HEK293 (cell line): ENCODE data around the gene BORCS6.

Experiments used
- BCL11B ChIP-seq: fragments of 450-650 bp; formaldehyde crosslinking; IDR thresholded peaks from 2 replicates; pipeline ENCODE4 v1.5.1; 2016; ENCODE audit warnings: low read depth, missing biosample characterization, missing genetic modification characterization
- ELK4 ChIP-seq: IDR thresholded peaks from 2 replicates; pipeline ENCODE4 v1.6.1; 2011; ENCODE audit warnings: mild to moderate bottlenecking, low read depth, low read length, borderline replicate concordance
- GFI1B ChIP-seq: fragments of 450-650 bp; formaldehyde crosslinking; IDR thresholded peaks from 2 replicates; pipeline ENCODE4 v1.5.1; 2016; ENCODE audit warnings: missing biosample characterization, missing genetic modification characterization
- KLF1 ChIP-seq: fragments of 450-650 bp; formaldehyde crosslinking; IDR thresholded peaks from 2 replicates; pipeline ENCODE4 v1.5.1; 2016; ENCODE audit warnings: missing biosample characterization, missing genetic modification characterization
- KLF8 ChIP-seq: fragments of 450-650 bp; formaldehyde crosslinking; IDR thresholded peaks from 2 replicates; pipeline ENCODE4 v1.5.1; 2016; ENCODE audit warnings: missing biosample characterization, missing genetic modification characterization
- MEIS1 ChIP-seq: sonication (generic); formaldehyde crosslinking; IDR thresholded peaks from 2 replicates; pipeline ENCODE4 v1.8.1; 2022; ENCODE audit warnings: missing genetic modification reagents, mild to moderate bottlenecking, borderline replicate concordance
- RBAK ChIP-seq: fragments of 450-650 bp; formaldehyde crosslinking; IDR thresholded peaks from 2 replicates; pipeline ENCODE4 v1.5.1; 2016; ENCODE audit warnings: missing biosample characterization, missing genetic modification characterization
- SCRT2 ChIP-seq: fragments of 450-650 bp; formaldehyde crosslinking; IDR thresholded peaks from 2 replicates; pipeline ENCODE4 v1.5.1; 2016; ENCODE audit warnings: missing biosample characterization, missing genetic modification characterization
- SP3 ChIP-seq: fragments of 450-650 bp; formaldehyde crosslinking; IDR thresholded peaks from 2 replicates; pipeline ENCODE4 v1.5.1; 2016; ENCODE audit warnings: missing biosample characterization, missing genetic modification characterization
- TCF7L2 ChIP-seq: IDR thresholded peaks from 2 replicates; pipeline ENCODE4 v1.6.1; 2011; ENCODE audit warnings: low read depth, mild to moderate bottlenecking, inconsistent platforms, low read length, moderate library complexity, borderline replicate concordance
- TRIM28 ChIP-seq: IDR thresholded peaks from 2 replicates; pipeline ENCODE4 v1.6.1; 2011; ENCODE audit warnings: low read length, control low read depth, borderline replicate concordance
- ZBTB1 ChIP-seq: fragments of 450-650 bp; formaldehyde crosslinking; IDR thresholded peaks from 2 replicates; pipeline ENCODE4 v1.5.1; 2016; ENCODE audit warnings: missing biosample characterization, missing genetic modification characterization
- ZBTB10 ChIP-seq: fragments of 450-650 bp; formaldehyde crosslinking; IDR thresholded peaks from 2 replicates; pipeline ENCODE4 v1.5.1; 2016; ENCODE audit warnings: missing biosample characterization, missing genetic modification characterization
- ZBTB20 ChIP-seq: fragments of 450-650 bp; formaldehyde crosslinking; IDR thresholded peaks from 2 replicates; pipeline ENCODE4 v1.5.1; 2016; ENCODE audit warnings: missing biosample characterization, missing genetic modification characterization
- ZBTB44 ChIP-seq: fragments of 450-650 bp; IDR thresholded peaks from 2 replicates; pipeline ENCODE4 v1.5.1; 2018; ENCODE audit warnings: missing biosample characterization, mild to moderate bottlenecking, missing genetic modification characterization
- ZFP3 ChIP-seq: fragments of 450-650 bp; formaldehyde crosslinking; IDR thresholded peaks from 2 replicates; pipeline ENCODE4 v1.5.1; 2016; ENCODE audit warnings: low read depth, missing biosample characterization, missing genetic modification characterization
- ZFP37 ChIP-seq: fragments of 450-650 bp; formaldehyde crosslinking; IDR thresholded peaks from 2 replicates; pipeline ENCODE4 v1.5.1; 2016; ENCODE audit warnings: missing biosample characterization, missing genetic modification characterization
- ZNF2 ChIP-seq: fragments of 450-650 bp; formaldehyde crosslinking; IDR thresholded peaks from 2 replicates; pipeline ENCODE4 v1.5.1; 2016; ENCODE audit warnings: missing biosample characterization, missing genetic modification characterization
- ZNF24 ChIP-seq: fragments of 450-650 bp; formaldehyde crosslinking; IDR thresholded peaks from 2 replicates; pipeline ENCODE4 v1.5.1; 2016; ENCODE audit warnings: missing biosample characterization, missing genetic modification characterization
- ZNF324 ChIP-seq: fragments of 450-650 bp; formaldehyde crosslinking; IDR thresholded peaks from 2 replicates; pipeline ENCODE4 v1.5.1; 2016; ENCODE audit warnings: missing biosample characterization, missing genetic modification characterization
- ZNF362 ChIP-seq: fragments of 450-650 bp; formaldehyde crosslinking; IDR thresholded peaks from 2 replicates; pipeline ENCODE4 v1.5.1; 2016; ENCODE audit warnings: missing biosample characterization, missing genetic modification characterization
- ZNF366 ChIP-seq: fragments of 450-650 bp; formaldehyde crosslinking; conservative IDR thresholded peaks from 2 replicates; pipeline ENCODE4 v1.5.1; 2016; ENCODE audit warnings: missing biosample characterization, missing genetic modification characterization
- ZNF555 ChIP-seq: fragments of 450-650 bp; formaldehyde crosslinking; conservative IDR thresholded peaks from 2 replicates; pipeline ENCODE4 v1.5.1; 2017; ENCODE audit warnings: missing biosample characterization, mild to moderate bottlenecking, missing genetic modification characterization, inconsistent platforms
- ZNF561 ChIP-seq: fragments of 450-650 bp; IDR thresholded peaks from 2 replicates; pipeline ENCODE4 v1.5.1; 2018; ENCODE audit warnings: missing biosample characterization, missing genetic modification characterization, borderline replicate concordance
- ZNF580 ChIP-seq: fragments of 450-650 bp; formaldehyde crosslinking; IDR thresholded peaks from 2 replicates; pipeline ENCODE4 v1.5.1; 2016; ENCODE audit warnings: missing biosample characterization, missing genetic modification characterization
- ZNF623 ChIP-seq: fragments of 450-650 bp; formaldehyde crosslinking; IDR thresholded peaks from 2 replicates; pipeline ENCODE4 v1.5.1; 2016; ENCODE audit warnings: missing biosample characterization, missing genetic modification characterization
- ZNF645 ChIP-seq: fragments of 450-650 bp; formaldehyde crosslinking; IDR thresholded peaks from 2 replicates; pipeline ENCODE4; 2016; ENCODE audit warnings: missing biosample characterization, missing genetic modification characterization
- ZNF692 ChIP-seq: fragments of 450-650 bp; formaldehyde crosslinking; IDR thresholded peaks from 2 replicates; pipeline ENCODE4 v1.5.1; 2016; ENCODE audit warnings: missing biosample characterization, missing genetic modification characterization
- ZNF76 ChIP-seq: fragments of 450-650 bp; formaldehyde crosslinking; IDR thresholded peaks from 2 replicates; pipeline ENCODE4; 2016; ENCODE audit warnings: low read depth, missing biosample characterization, missing genetic modification characterization, borderline replicate concordance
- ZSCAN23 ChIP-seq: fragments of 450-650 bp; formaldehyde crosslinking; IDR thresholded peaks from 2 replicates; pipeline ENCODE4 v1.5.1; 2016; ENCODE audit warnings: missing biosample characterization, missing genetic modification characterization

Gene BORCS6

GRCh38 chr17:8173056-8173870, 16.7 kb downstream of the BORCS6 start (continued):
- TF ChIP-seq ELK4 (peak; percentile 89), ZNF2 (tag by site-specific recombination) (peak; percentile 98), ZBTB20 (tag by site-specific recombination) (peak; percentile 93), ZNF561 (tag by site-specific recombination) (peak; percentile 75; the same call in 1 of the 2 replicates), ZNF76 (peak; percentile 95), ZNF645 (tag by site-specific recombination) (peak; percentile 40; the same call in 1 of the 2 replicates), ZNF362 (tag by site-specific recombination) (peak; percentile 78; the same call in 1 of the 2 replicates), ZBTB10 (tag by site-specific recombination) (peak; percentile 39; the same call in 1 of the 2 replicates), KLF8 (tag by site-specific recombination) (peak; percentile 85), ZFP37 (tag by site-specific recombination) (peak; percentile 88), RBAK (no peak), BCL11B (tag by site-specific recombination) (peak; percentile 64; the same call in 1 of the 2 replicates), ZBTB44 (tag by site-specific recombination) (peak; percentile 95), ZNF324 (tag by site-specific recombination) (peak; percentile 93; the same call in 1 of the 2 replicates), ZNF555 (tag by site-specific recombination) (no peak), MEIS1 (no peak), ZNF24 (peak; percentile 91), ZBTB1 (tag by site-specific recombination) (peak; percentile 48; the same call in 1 of the 2 replicates), ZNF366 (tag by site-specific recombination) (peak; percentile 100), TCF7L2 (peak; percentile 37; the same call in 1 of the 2 replicates), ZSCAN23 (tag by site-specific recombination) (peak; percentile 92; the same call in 1 of the 2 replicates), ZNF623 (tag by site-specific recombination) (peak; percentile 26), ZFP3 (no peak), GFI1B (tag by site-specific recombination) (peak; percentile 98), KLF1 (peak; percentile 48; the same call in 1 of the 2 replicates), SCRT2 (tag by site-specific recombination) (peak; percentile 99), SP3 (tag by site-specific recombination) (peak; percentile 69), ZNF580 (tag by site-specific recombination) (peak; percentile 92), ZNF692 (tag by site-specific recombination) (peak; percentile 21; the same call in 1 of the 2 replicates), TRIM28 (peak; percentile 86; the same call in 1 of the 2 replicates)
